OCI-M1 (cell line): ENCODE measurements around the gene WDR5.

Experiments used
- DNase-seq: peaks from one replicate; lab custom pipeline; 2025; lab: John Stamatoyannopoulos, UW

The WDR5 gene

DNA sequence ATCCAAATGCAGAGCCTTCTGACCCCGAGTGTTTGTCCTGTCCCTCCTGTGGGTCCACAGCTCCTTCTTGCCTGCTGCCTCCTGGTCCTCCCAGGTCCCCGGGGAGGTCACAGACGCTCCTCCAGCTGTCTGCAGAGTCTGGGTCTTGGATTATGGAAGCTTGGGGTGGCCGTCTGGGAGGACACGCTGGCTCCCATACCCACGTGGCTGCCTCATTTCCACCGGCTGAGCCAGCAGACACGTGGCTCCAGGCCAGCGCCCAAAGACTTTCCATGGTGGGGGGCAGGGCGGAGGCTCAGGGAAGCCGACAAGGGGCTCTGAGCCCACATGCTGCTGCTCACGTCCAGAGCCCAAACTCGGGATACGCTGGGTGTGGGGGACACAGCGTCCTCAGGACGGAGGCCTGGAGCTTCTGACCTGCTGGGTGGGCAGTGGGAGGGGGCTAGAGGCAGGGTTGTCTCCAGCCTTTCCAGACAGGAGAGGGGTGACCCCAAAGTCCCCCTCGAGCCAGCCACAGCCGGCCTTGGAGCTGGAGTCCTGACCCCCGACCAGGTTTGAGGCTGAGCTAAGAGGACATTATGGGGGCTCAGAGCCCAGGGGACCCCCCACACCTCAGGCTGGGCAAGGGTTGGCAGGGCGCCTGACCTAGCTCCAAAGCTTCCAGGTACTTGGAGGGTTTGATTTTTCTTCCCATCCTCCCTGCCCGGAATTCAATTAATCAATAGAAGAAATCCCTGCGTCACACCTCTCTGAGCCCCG lies 52.7 kb downstream of the WDR5 start:
- DNase-seq: no peak

DNA sequence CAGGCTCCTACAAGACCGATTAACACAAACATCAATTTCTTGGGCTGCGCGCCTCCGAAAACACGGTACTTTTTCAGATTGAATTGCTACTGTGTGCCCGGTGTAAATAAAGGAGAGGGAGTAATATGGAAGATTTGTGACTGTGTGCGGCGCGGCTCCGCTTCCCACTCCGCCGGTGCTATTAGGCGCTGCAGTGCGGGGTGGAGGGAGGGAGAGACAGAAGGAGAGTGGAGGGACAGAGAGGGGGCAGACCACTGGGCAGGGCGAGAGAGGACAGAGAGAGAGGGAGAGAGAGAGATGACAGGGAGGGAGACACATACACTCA lies 53.2 kb downstream of the WDR5 start:
- no peak for DNase-seq

DNA sequence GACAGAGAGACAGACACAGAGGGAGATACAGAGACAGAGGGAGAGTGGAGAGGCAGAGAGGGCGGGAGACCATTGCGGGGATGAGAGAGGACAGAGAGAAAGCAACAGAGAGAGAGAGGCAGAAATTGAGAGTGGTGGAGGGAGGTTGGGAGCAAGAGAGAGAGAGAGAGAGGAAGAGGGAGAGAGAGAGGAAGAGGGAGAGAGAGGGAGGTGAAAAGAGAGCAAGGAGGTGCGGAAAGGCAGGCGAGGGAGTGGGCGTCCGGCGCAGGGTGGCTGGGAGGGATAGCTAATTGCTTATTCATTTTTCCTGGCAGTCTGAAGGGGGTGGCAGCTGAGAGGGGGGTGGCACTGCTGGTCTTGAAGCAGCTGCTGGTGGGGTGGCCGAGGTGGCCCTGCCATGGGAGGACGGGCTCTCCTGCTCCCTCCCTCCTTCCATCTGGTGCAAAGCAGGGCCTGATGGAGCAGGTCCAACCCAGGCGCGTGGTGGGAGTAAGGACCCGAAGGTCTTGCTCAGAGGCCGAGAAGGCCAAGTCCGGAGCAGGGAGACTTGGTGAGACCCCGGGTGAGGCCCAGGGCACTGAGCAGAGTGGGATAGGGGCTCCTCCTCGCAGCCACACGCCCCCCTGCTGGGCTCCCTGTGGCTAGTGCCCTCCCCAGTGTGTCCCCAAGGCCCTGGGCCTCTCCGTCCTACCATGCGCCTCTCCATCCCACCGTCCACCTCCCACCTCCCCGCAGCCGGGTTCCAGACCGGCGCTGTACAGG lies 53.8 kb downstream of the WDR5 start:
- no peak for DNase-seq

DNA sequence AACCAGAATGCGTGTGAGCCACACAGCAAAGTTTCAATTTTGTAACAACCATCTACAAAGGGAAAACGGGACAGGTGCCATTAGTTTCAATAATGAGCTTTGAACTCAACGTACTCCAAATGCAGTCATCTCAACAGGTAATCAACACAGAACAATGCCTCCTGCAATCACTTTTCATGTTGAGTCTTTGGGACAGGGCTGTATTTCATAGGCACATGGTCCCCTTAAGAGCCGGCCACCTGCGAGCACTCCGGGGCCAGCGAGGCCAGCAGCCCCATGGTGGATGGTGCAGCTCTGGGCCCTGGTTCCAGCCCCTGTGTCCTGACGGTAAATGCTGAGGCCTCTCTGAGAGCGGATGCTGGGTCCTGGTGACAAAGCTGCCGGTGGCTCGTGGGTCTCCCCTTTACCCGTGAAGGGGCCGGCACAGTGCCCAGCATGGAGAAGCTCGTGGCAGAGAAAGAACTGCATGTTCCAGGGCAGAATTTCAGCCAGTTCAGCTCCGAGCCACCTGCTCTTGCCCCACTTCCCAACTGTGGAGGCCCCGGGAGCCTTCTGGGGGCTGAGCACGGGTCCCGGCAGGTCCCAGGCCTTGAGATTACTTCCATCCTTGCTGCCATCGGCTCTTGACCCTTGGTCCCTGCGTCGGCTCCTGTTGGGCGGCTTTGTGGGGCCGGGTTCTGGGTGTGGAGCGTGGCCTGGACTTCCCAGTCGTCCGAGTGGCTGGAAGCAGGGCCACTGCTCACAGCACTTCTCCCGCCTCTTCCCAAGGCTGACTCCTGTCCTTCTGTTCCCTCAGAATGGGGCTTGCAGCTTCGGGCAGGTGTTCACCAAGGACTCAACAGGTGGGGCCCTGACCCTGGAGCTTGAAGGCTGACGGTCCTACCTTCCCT lies 54.6 kb downstream of the WDR5 start:
- no peak for DNase-seq

DNA sequence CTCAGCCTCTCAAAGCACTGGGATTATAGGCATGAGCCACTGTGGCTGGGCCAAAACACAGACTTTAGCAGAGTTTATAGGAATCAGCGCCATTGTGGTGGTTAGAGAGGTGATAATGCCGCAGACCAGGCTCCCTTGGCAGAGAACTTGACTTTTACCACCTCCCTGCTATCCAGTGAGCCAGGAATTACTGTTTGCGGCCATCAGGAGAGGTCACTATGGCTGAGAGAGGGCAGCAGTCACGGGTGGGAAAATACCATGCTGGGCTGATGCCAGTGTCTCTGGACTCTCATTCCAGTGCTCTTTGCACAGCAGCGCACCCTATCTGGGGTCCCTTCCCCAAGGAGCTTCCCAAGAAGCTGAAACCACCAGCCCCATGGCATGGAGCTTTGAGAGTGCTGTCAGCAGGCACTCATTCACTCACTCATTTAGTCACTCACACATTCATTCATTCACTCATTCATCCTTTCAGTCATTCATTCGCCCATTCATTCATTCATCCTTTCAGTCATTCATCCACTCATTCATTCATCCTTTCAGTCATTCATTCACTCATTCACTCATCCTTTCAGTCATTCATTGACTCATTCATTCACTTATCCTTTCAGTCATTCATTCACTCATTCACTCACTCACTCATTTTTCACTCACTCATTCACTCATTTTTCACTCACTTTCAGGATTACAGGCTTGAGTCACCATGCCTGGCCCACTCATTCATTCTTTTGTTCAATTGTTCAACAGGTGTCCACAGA lies 55.8 kb downstream of the WDR5 start:
- DNase-seq: no peak

DNA sequence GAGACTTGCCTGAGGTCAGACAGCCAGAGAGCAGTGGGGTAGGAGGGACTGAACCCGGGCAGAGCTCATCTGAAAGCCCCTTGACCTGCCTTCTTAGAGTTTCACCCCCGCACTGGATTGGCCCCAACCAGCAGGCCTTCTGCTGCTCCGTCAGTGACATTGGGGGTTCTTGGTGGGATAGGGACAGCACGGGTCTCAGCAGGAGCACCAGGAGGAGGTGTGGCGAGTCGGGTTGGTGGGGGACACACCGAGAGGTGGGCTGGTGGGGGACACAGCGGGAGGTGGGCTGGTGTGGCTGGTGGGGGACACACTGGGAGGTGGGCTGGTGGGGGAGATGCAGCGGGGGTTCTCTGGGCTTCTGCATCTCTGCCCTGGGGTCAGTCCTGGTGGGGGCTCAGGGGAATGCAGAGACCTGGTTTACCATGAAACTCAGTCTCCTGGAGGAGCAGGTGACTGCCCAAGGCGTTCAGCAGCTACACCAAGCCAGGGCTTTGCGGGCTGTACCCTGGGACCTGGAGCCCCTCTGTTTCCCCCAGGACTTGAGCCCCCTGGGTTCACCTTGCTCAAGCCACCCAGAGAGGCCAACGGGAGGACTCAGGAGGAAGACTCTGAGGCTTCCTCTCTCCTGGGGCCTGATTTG lies 56.5 kb downstream of the WDR5 start:
- no peak for DNase-seq

DNA sequence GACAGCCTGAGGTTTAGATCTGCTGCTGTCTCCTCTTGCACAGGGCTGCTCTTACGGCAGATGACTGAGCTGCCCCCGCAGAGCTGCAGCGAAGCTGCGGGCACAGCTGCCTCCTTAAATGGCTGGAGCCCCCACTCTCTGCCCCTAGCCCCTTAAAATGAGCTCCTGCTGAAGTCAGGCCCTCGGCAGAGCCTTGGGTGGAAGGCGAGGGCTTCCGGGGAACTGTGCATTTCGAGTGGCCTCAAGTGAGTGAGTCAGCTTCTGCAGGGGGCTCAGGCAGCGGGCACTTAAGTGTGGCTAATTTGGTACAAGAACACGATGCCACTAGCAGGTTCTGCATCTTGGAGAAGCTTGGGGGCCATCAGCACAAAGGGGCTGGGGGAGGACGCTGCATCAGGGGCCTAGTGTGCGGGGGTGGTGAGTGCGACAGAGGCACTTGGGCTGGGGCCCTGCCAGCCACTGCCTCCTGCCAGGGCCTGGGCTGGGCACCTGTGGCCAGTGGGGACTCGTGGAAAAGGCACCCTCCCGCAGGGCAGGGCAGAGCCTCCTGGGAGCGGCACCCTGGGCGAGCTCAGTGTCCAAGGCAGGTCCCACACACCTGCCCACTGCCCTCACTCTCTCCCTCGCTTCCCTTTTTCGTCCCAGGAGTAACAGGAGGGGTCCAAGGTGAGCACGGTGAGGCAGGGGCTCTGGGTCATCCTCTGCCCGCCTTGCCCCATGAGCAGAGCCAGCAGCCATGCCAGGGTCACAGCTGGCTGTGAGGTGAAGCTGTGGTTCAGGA lies 57.3 kb downstream of the WDR5 start:
- no peak for DNase-seq

DNA sequence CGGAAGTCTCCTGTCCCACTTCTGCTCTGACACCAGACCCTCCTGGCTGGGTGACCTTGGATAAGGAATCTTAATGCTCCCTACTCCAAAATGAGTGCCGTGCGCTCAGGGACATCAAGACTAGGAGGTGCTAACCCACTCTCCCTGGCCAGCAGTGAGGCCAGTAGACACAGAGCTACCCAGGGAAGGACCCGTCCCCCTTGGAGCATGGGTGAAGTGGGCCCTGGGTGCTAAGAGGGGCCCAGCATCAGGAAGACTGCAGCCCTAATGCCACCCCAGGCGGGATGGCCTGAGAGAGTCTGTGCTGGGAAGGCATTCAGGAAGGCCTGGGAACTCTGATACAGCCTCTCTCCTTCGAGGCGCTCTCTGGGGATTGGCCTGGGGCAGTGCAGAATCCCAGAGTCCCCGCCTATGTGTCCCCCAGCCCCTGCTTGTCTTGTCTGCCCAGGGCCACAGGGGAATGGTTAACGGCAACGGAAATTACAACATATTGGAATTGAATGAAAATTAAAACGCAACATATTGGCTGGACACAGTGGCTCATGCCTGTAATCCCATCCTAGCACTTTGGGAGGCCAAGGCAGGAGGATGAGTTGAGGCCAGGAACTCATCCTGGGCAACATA lies 58.1 kb downstream of the WDR5 start:
- DNase-seq: no peak

DNA sequence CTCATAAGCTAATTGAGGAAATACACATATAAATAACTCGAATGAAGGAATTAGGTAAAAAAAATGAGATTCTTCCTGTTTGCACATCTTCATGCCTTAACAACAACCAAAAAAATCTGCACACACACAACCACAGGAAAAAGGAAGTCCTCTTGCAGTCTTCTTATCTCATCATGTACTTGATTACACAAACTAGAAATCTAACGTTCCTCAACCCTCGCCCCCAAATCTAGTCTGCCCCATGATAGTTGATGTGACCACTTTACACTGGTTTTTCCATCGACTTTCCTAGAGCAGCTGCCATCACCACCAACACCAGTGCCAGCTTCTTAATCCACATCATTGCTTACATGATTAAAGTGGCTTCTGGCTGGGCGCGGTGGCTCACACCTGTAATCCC lies 59.7 kb downstream of the WDR5 start:
- peak; percentile 51 for DNase-seq

DNA sequence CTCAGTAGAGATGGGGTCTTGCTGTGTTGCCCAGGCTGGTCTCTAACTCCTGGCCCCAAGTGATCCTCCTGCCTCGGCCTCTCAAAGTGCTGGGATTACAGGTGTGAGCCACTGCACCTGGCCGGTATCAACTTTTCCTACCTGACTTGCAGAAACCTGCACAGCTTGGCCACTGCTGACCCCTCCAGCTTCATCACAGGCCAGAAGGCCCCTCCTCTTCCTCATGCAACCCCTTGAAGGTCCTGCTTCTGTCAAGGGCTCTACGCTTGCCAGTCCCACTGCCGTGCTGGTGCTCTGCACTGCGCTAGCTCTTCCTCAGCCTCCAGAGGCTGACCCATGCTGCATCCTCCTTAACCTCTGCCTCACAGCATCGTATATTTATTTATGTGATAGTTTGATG lies 61.0 kb downstream of the WDR5 start:
- no peak for DNase-seq

DNA sequence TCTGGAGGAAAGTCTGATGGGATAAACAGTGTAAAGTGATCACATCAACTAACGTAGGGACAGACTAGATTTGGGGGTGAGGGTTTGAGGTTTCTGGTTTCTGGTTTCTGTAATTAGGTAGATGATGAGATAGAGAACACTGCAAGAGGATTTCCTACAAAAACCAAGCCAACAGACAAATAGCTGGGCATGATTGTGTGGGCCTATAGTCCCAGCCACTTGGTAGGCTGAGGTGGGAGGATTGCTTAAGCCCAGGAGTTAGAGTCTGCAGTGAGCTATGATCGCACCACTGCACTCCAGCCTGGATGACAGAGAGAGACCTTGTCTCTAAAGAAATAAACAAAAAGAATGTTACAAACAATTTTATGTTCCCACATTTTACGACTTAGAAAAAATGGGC lies 62.9 kb downstream of the WDR5 start:
- no peak for DNase-seq

DNA sequence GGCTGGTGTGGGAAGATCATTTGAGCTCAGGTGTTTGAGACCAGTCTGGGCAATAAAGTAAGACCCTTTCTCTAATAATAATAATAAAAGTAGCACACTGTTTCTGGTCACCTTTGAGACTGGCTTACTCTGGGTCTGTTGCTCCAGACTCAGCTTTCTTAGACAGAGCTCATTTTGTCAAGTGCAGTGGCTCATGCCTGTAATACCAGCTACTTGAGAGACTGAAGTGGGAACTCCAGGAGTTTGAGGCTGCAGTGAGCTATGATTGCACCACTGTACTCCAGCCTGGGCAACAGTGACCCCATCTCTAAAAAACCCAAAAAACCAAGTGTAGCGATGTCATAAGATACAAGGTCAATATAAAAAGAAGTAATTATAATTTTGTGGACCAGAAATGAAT lies 64.8 kb downstream of the WDR5 start:
- DNase-seq: no peak

DNA sequence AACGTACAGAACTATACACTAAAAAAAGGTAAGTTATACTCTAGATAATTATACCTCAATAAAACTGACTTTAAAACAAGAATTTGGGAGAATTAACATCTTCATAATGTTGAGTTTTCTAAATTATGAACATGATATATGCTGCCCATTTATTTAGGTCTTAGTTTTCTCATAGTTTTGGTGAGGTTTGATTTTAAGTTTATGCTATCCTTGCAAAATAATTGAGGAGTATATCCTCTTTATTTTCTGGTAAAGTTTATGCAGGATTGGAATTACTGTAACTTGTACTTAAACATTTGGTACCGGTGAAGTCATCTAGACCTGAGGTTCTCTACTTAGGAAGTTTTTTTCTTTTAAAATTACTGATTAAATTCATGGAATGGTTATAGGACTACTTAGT lies 67.3 kb downstream of the WDR5 start:
- DNase-seq: no peak

DNA sequence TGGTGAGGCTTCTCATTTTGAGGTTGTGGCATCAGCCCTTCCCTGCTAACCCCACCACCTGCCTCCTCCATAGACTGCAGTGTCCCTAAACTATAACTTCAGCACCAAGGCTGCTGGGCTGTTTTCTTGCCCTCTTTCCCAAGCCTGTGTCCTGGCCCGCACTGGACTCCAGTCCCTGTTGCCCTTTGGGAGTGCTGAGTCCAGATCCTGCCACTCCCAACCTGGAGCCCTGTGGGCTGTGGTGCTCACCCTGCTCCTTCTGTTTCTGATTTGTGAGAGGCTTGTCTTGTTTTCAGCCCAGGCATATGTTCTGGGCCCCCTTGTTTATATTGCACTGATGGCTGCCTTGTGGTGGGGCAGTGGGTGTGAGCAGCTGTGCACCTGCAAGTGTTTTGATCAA lies 68.2 kb downstream of the WDR5 start:
- no peak for DNase-seq

DNA sequence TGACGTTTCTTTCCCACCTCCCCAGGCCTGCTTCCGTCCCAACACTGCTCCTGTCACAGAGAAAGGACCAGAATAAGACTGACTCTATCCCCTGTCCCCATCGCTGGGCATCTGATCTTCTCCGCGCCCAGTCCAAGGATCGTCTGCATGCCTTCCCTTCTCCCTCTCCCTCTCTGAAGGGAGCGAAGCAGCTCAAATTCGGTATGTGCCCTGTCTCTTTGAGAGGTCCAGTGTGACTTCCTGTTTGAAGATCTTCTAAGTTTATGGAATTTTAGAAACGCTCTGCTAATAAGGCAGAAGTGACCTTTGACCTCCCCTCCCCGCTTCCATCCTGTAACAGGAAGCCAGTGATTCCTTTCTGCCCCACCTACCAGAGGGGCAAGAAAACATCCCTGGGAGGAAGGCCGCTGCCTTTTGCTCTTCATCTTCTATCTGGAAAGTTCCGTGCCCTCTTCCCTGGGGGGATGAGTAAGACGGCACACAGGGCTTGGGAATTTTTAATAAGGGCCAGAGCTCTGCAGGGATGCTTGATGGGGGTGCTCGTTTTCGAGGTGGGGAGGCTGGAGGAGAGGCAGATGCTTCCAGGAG lies 69.2 kb downstream of the WDR5 start:
- DNase-seq: no peak

DNA sequence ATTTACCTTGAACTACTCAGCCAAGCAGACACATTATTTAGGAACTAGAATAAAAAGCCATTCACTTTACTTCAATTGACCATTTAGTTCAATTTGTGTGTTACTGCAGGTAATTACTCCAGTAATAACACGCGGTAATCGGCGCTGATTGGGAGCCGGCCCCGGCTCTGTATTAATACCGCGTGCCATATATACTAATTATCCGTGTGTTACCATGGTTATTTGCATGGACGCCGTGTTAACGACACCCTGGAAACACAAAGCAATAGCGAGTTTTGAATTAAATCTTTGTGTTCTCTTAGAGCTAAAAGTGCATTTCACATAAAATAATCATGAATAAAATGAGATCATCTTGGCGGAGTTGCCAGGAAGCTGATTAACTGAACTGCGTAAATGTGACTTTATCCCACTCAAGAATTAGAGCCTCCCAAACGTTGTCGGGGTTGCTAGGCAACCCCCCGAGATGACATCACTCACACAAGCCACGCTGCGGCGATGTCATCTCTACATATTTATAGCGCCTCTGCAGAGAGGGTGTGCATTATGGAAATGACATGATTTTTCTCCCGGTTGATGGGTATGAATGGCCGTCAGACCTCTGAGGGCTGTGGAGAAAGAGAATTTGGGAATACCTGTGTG lies 69.9 kb downstream of the WDR5 start:
- no peak for DNase-seq

DNA sequence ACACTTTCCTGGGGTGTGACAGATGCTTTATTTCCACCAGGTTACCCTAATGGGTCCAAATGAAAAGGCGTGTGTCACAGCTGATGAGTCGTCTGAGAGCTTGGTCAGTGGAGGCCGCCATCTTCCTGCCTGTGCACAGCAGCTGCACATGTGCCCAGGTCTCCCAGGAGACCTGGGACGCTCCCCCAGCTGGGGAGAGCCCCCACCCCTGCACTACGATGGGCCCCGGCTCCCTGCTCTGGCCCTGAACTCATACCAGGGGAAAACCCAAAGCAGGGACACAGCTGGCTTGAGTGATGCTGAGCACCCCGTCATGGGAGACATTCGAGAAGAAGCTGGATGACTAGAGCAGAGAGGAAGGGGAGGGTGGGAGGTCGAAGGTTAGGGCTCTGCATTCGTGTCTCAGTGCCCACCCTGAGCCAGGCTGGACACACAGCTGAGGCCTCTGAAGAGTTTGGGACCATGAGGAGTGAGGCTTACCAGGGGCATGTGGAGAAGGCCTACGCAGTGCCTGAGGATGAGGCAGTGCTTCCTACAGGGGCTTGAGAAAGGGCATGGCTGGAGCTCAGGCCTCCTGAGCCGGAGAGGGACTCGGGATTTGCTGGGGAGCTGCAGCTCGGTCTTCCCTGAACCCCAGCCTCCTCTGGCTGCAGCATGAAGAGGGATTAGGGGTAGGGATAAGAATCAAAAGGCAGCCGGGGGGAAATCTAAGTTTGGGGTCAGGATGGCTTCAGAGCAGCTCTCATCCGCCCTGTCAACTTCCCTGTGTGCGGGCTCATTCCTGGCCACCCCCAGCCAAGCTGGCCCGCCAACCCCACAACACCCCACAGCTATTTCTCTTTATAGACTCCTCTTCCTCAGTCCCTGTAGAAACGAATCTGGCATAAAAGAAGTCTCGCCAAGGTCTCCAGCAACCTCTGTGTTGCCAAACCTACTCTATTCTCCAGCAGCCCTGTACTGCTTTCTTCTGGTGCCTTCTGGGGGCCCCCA lies 70.7 kb downstream of the WDR5 start:
- DNase-seq: no peak

DNA sequence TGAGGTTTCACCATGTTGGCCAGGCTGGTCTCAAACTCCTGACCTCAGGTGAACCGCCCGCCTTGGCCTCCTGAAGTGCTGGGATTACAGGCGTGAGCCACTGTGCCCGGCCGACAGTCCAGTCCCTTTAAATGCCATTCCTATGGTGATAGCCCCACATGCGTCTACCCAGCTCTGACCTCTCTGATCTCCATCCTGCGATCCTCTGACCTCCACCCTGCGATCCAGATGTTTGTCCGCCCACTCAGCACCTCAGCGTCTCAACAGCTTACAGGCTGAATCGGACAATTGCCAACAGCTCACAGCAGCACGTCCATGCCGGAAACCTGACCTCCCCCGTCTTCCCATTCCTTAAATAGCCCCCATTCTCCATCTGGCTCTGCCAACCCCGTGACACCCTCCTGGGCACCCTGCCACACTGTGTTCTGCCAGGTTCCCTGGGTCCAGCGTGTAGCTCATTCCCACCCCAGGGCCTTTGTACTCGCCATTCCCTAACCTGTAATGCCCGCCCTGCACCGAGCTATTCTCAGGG lies 72.5 kb downstream of the WDR5 start:
- DNase-seq: no peak
